IgD-negative memory B cell (primary cell): ENCODE data around the gene CPM. TPM values are rescaled to one million over a fixed set of nuclear protein-coding genes. Genes with fewer than 3 reads are reported as not detected.
"Not testable (repeated sequence)": the region's sequence is repeated elsewhere in the genome, so short reads cannot be mapped to it uniquely, and the experiment has no call there.

ENCODE experiments used
- H3K27ac Mint-ChIP-seq, 3 donors: one replicate each; pipeline ENCODE4 v1.8.0; 2020 to 2022; ENCODE audit warnings: mild to moderate bottlenecking in 3 of 3, mixed read lengths in 3 of 3, moderate library complexity in 1 of 3
- H3K27me3 Mint-ChIP-seq: one replicate; pipeline ENCODE4 v1.8.0; 2021; ENCODE audit warnings: mixed read lengths
- H3K36me3 Mint-ChIP-seq: one replicate; pipeline ENCODE4 v1.8.0; 2020; ENCODE audit warnings: mild to moderate bottlenecking, mixed read lengths
- H3K4me1 Mint-ChIP-seq, 3 donors: one replicate each; pipeline ENCODE4 v1.8.0; 2020 to 2022; ENCODE audit warnings: mixed read lengths in 3 of 3, mild to moderate bottlenecking in 1 of 3
- H3K4me3 Mint-ChIP-seq, 4 donors: one replicate each; pipeline ENCODE4 v1.8.0; 2020 to 2022; ENCODE audit warnings: mild to moderate bottlenecking in 4 of 4, mixed read lengths in 4 of 4, moderate library complexity in 3 of 4
- H3K9me3 Mint-ChIP-seq, 3 donors: one replicate each; pipeline ENCODE4 v1.8.0; 2020 to 2021; ENCODE audit warnings: mixed read lengths in 3 of 3, mild to moderate bottlenecking in 1 of 3
- polyA plus RNA-seq: library from polyadenylated mRNA; unstranded; fragments of 300-500 nt; fragmentation: Illumina TruSeq; gene quantifications from one replicate; pipeline ENCODE4 v1.2.3, GENCODE V29; 2021

The CPM gene
- polyA plus RNA-seq, 1 donor from 2014 or later = 5.8 TPM

DNA sequence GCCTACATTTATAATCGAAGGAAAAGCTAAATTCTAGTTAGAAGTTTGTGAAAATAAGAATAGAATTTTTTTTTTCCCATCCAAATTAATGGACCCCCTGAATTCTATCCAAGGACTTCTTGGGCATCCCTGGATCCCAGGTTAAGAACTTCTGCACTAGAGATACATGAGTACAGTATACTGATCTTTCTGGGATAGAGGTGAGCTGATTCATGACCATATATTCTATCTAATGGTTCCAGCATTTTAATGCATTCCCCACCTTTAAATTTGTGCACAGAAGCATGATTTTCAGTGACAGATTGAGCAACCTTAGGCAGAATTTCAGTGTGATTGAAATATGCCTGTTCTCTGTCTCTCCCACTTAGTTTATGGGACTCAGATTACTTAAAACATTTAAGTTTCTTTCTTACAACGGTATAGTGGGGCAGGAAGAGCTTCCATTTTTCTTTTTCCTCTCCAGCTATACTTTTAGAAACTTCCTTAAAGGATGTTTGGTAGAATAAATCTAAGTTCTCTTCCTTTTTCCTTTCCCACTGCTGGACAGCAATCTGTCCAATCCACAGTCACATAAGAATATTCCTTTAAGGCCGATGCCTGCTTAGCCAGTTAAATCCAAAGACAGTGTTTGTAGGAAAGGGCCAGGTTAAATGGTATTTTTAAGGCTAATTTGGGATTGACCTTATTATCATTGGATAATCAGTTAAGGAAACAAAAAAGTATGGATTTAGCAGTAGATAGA is 118.3 kb downstream of the CPM start:
- peaks cover 13 to 24% (median 20%) of the 10 kb centered on the region in 3 donors for H3K4me1 Mint-ChIP-seq
- H3K27ac Mint-ChIP-seq = no peak overlapping the region
- peaks cover 0 to 1% (median 0%) of the 10 kb centered on the region in 3 donors for H3K9me3 Mint-ChIP-seq
- peaks cover 3% of the 10 kb centered on the region for H3K36me3 Mint-ChIP-seq
- no peaks in the 10 kb centered on the region for H3K27me3 Mint-ChIP-seq
- H3K4me3 Mint-ChIP-seq = peak overlapping the region in 1 of 4 donors; percentile 53

- H3K9me3 Mint-ChIP-seq = peaks cover 0 to 1% (median 0%) of the 10 kb centered on the region in 3 donors
- H3K4me1 Mint-ChIP-seq = peaks cover 10 to 24% (median 23%) of the 10 kb centered on the region in 3 donors
Measured at GRCh38 chr12:68813242-68813593, 119.8 kb downstream of the CPM start.

DNA sequence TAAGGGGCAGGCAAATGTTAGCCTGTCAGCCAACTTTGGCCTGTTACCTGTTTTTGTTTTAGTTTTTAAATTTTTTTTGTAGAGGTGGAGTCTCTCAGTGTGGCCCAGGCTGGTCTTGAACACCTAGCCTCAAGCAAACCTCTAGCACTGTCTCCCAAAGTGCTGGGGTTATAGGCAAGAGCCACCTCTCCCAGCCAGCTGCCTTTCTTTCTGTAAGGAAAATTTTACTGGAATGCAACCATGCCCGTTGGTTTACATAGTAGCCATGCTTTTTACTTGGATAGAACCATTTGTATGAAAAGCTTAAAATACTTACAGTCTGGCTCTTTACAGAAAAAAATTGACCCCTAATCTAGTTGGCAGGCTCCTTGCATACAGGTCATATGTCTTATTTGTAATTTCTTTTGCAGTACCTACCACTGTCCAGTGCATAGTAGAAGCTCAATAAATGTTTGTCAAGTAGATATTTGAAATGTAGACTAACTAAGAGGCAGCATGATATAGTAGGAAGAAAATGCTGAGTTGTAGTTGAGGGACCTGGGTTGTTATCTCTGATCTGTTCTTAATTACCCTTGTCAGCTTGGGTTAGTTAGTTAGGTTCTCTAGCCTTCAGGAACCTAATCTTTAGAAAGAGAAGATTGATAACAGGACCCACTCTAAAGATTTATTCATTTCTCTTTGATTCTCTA is 120.3 kb downstream of the CPM start:
- Mint-ChIP-seq H3K9me3 (peaks cover 0 to 1% (median 0%) of the 10 kb centered on the region in 3 donors), H3K27ac (peak overlapping the region in 1 of 3 donors; percentile 2), H3K4me3 (peak overlapping the region in 2 of 4 donors; percentile 43 to 50), H3K27me3 (no peaks in the 10 kb centered on the region), H3K4me1 (peaks cover 10 to 29% (median 23%) of the 10 kb centered on the region in 3 donors), H3K36me3 (no peaks in the 10 kb centered on the region)

More at GRCh38 chr12:68813242-68813593, 119.8 kb downstream of the CPM start:
- peak overlapping the region in 1 of 4 donors; percentile 50 for H3K4me3 Mint-ChIP-seq
- H3K36me3 Mint-ChIP-seq = no peaks in the 10 kb centered on the region
- no peaks in the 10 kb centered on the region for H3K27me3 Mint-ChIP-seq
- H3K27ac Mint-ChIP-seq = peak overlapping the region in 1 of 3 donors; percentile 2

- Mint-ChIP-seq H3K4me1 (peaks cover 13 to 34% (median 23%) of the 10 kb centered on the region in 3 donors), H3K27ac (peak overlapping the region in 1 of 3 donors; percentile 84)
- H3K9me3 Mint-ChIP-seq, H3K4me3 Mint-ChIP-seq, H3K27me3 Mint-ChIP-seq, H3K36me3 Mint-ChIP-seq: not testable (repeated sequence)
Measured at GRCh38 chr12:68811573-68811972, 121.4 kb downstream of the CPM start.

DNA sequence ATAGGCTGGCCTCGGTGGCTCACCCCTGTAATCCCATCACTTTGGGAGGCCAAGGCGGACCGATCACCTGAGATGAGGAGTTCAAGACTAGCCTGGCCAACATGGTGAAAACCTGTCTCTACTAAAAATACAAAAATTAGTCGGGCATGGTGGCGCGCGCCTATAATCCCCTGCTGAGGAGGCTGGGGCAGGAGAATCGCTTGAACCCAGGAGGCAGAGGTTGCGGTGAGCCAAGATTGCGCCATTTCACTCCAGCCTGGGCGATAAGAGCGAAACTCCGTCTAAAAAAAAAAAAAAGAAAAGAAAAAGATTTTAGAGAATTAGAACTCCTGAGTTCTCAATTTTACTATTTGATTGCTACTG is 123.0 kb downstream of the CPM start:
- Mint-ChIP-seq H3K27ac (peak overlapping the region in 1 of 3 donors; percentile 46), H3K4me1 (peaks cover 12 to 31% (median 19%) of the 10 kb centered on the region in 3 donors), H3K4me3 (peak overlapping the region in 3 of 4 donors; percentile 12 to 99 (median 51))
- H3K27me3 Mint-ChIP-seq, H3K36me3 Mint-ChIP-seq, H3K9me3 Mint-ChIP-seq: not testable (repeated sequence)

GRCh38 chr12:68809190-68810026 is 123.6 kb downstream of the CPM start:
- Mint-ChIP-seq H3K4me1 (peaks cover 9 to 26% (median 15%) of the 10 kb centered on the region in 3 donors), H3K27ac (peak overlapping the region; percentile 96 to 100 (median 98)), H3K4me3 (peak overlapping the region; percentile 93 to 99 (median 96)), H3K36me3 (no peaks in the 10 kb centered on the region), H3K9me3 (peaks cover 0 to 1% (median 0%) of the 10 kb centered on the region in 3 donors), H3K27me3 (no peaks in the 10 kb centered on the region)

- Mint-ChIP-seq H3K27ac (peak overlapping the region; percentile 96 to 100 (median 98)), H3K4me1 (peaks cover 7 to 26% (median 12%) of the 10 kb centered on the region in 3 donors), H3K36me3 (no peaks in the 10 kb centered on the region), H3K27me3 (no peaks in the 10 kb centered on the region), H3K9me3 (no peaks in the 10 kb centered on the region), H3K4me3 (peak overlapping the region; percentile 93 to 99 (median 96))
Measured at GRCh38 chr12:68808388-68809189, 124.4 kb downstream of the CPM start.

- Mint-ChIP-seq H3K27me3 (no peaks in the 10 kb centered on the region), H3K4me3 (peak within 1 kb of the TSS; percentile 93 to 99 (median 96)), H3K27ac (peak within 1 kb of the TSS; percentile 96 to 100 (median 98)), H3K36me3 (no peaks in the 10 kb centered on the region), H3K9me3 (no peaks in the 10 kb centered on the region), H3K4me1 (peaks cover 7 to 19% (median 7%) of the 10 kb centered on the region in 3 donors)
Measured at GRCh38 chr12:68807576-68808387, 125.2 kb downstream of the CPM start, which contains the start of gene MDM2. MDM2 (plus strand) TSS chr12:68808177; CDS start chr12:68808478, 301 bp downstream.

- Mint-ChIP-seq H3K27ac (peak overlapping the region; percentile 96 to 100 (median 98)), H3K4me3 (peak overlapping the region; percentile 93 to 99 (median 96)), H3K4me1 (peaks cover 4 to 16% (median 6%) of the 10 kb centered on the region in 3 donors)
- H3K36me3 Mint-ChIP-seq, H3K9me3 Mint-ChIP-seq, H3K27me3 Mint-ChIP-seq: not testable (repeated sequence)
Measured at GRCh38 chr12:68807274-68807575, 125.7 kb downstream of the CPM start.

DNA sequence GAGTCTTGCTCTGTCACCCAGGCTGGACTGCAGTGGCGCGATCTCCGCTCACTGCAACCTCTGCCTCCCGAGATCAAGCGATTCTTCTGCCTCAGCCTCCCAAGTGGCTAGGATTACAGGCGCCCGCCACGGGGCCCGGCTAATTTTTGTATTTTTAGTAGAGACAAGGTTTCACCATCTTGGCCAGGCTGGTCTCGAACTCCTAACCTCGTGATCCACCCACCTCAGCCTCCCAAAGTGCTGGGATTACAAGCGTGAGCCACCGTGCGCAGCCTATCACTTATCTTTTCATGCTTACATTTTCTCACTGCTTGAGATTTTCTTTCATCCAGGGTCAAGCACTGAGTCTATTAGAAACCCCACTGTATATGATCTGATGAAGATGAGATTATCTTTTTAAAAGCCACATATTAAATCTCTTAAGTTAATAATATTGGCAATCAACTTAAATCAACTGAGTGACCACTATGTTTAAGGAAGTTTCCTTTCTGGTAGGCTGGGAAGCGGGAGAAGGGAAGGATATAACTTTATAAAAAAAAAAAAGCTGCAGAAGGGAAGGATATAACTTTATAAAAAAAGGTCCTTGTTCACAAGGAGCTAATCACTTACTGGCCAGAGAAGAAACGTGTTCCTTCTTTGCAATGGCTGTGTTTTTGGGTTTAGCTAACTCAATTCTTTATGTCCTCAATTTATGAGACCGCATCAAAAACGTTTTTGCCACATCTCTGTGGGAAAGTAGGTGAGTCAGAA is 126.3 kb downstream of the CPM start:
- Mint-ChIP-seq H3K4me3 (peak overlapping the region; percentile 36 to 99 (median 94)), H3K27me3 (no peaks in the 10 kb centered on the region), H3K4me1 (peaks cover 3 to 16% (median 6%) of the 10 kb centered on the region in 3 donors), H3K27ac (peak overlapping the region; percentile 67 to 100 (median 98)), H3K9me3 (no peaks in the 10 kb centered on the region), H3K36me3 (no peaks in the 10 kb centered on the region)

DNA sequence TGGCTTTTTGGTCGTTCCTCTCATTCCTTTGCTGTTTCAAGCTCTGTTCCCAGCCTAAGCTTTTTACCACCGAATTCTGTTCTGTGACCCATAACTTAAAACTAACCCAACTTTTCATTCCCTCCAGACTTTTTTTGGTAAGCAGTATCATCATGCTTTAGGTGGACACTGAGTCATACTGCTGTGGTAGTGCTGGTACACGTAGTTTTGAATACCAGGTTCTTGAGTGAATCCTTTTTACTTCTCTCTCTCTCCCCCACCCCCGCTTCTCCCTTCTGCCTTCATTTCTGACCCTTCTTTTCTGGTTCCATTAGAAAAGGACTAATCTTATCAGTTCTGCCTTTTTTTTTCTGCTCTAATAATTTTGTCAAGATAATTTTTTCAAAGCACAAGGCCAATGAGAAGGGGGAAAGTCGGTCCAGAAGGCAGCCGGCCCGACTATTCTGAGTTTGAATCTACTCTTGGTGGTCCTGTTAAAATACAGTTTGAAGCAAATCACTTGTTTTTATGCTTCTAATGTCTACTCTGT is 127.3 kb downstream of the CPM start:
- H3K4me3 Mint-ChIP-seq = peak overlapping the region in 1 of 4 donors; percentile 52
- no peaks in the 10 kb centered on the region for H3K27me3 Mint-ChIP-seq
- no peaks in the 10 kb centered on the region for H3K9me3 Mint-ChIP-seq
- H3K36me3 Mint-ChIP-seq = no peaks in the 10 kb centered on the region
- peaks cover 2 to 11% (median 3%) of the 10 kb centered on the region in 3 donors for H3K4me1 Mint-ChIP-seq
- peak overlapping the region in 1 of 3 donors; percentile 18 for H3K27ac Mint-ChIP-seq

DNA sequence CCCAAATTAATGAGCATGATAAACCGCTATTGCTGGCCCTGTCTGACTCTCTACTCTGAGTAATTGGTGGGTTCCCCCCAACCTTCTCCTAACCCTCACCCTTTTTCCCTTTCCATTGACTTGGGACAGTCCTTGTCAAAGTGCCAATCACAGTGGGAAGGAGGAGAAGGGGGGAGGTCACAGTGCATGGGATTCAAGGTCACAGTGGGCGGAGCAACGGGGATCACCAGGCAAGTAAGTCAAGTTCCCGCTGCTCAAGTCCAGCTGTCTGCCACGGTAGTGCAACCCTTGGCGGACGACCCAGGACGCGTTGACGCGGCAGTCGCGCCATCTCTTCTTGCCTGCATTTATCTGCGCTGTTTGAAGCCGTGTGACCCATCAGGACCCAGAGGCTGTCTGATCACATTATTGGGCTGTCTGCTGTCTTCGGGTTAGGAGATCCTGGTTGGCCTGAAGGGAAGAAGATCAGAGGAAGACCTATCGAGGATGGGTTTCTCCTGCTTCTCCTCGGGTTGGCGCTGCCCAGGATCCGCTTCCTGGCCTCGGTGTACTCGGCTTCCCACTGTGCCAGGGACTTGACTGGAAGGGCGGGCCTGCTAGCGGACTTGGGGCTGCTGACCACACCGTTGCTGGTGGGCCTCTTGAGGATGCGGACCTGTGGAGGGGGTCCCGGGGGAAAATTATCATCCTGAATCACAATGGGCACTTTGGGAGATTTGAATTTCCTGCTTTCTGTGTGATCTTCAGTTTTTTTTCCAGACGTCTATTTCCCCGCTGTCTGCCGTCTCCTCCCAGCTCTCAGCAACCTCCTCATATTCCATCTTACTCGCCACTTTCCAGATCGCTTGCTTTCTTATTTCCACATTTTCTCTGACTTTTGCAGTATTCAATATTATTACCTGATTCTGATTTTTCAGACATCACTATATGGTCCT is 128.0 kb downstream of the CPM start:
- Mint-ChIP-seq H3K27ac (peak overlapping the region in 2 of 3 donors; percentile 18 to 23), H3K4me1 (peaks cover 2 to 11% (median 3%) of the 10 kb centered on the region in 3 donors), H3K9me3 (no peaks in the 10 kb centered on the region), H3K27me3 (no peaks in the 10 kb centered on the region), H3K36me3 (no peaks in the 10 kb centered on the region), H3K4me3 (peak overlapping the region in 2 of 4 donors; percentile 24 to 52)
